B cell (primary cell): ENCODE data around the gene HSFX4. TPM values are rescaled to one million over a fixed set of nuclear protein-coding genes. Genes with fewer than 3 reads are reported as not detected.
"Not testable (repeated sequence)": the region's sequence is repeated elsewhere in the genome, so short reads cannot be mapped to it uniquely, and the experiment has no call there.

Source experiments
- ATAC-seq: fragments of 200-7000 bp; cut with Tn5 transposase; one replicate; pipeline ENCODE4 v1.10.0; 2021; ENCODE audit warnings: low read depth, mild to moderate bottlenecking, moderate number of reproducible peaks, moderate library complexity
- CTCF ChIA-PET: fragments of 350-600 bp; sonication (Branson Sonifier 250); formaldehyde crosslinking; loops from one replicate; lab custom pipeline; 2021; ENCODE audit warnings: antibody characterized with exemption, inconsistent platforms; lab: Charles Lee
- POLR2A ChIA-PET: fragments of 350-600 bp; sonication (Branson Sonifier 250); formaldehyde crosslinking; loops from one replicate; lab custom pipeline; 2021; ENCODE audit warnings: antibody characterized with exemption; lab: Charles Lee
- DNase-seq: peaks from one replicate; pipeline ENCODE4 v3.0.0; 2013
- H2AFZ ChIP-seq: 2 replicates; pipeline ENCODE4 v1.6.1; 2012; ENCODE audit warnings: mild to moderate bottlenecking, low read depth, low read length; ENCODE audit not compliant: insufficient read depth, poor library complexity, severe bottlenecking
- H3K27ac ChIP-seq, 2 donors: 1 replicate in 1 of 2; 2 replicates in 1 of 2; pipeline ENCODE4 v1.5.1; 2012 to 2013; ENCODE audit warnings: low read length in 2 of 2, mild to moderate bottlenecking in 2 of 2, moderate library complexity in 1 of 2
- H3K27me3 ChIP-seq, 4 experiments: fragments of 200-600 bp in 1 of 4; sonication (generic) in 1 of 4; replicated peaks in 1 of 4; 1 replicate in 2 of 4; 2 replicates in 2 of 4; pipeline versions ENCODE4 v1.6.1 to v1.7.0; 2013 to 2016; ENCODE audit warnings: low read length in 3 of 4, mild to moderate bottlenecking in 2 of 4, mixed read lengths in 1 of 4, moderate library complexity in 1 of 4; ENCODE audit not compliant: insufficient read depth in 4 of 4, control insufficient read depth in 3 of 4; ENCODE audit errors: control extremely low read depth in 1 of 4
- H3K36me3 ChIP-seq, 2 experiments: replicated peaks in 1 of 2; 1 replicate in 1 of 2; 2 replicates in 1 of 2; pipeline versions ENCODE4 v1.6.1 to v1.7.1; 2013; ENCODE audit warnings: low read length in 1 of 2; ENCODE audit not compliant: insufficient read depth in 2 of 2, control insufficient read depth in 1 of 2; ENCODE audit errors: control extremely low read depth in 1 of 2, extremely low read depth in 1 of 2
- H3K4me1 ChIP-seq, 2 donors: fragments of 200-600 bp in 1 of 2; sonication (generic) in 1 of 2; 1 replicate in 1 of 2; 2 replicates in 1 of 2; pipeline versions ENCODE4 v1.5.1 to v1.6.1; 2013 to 2017; ENCODE audit warnings: low read length in 2 of 2; ENCODE audit not compliant: control insufficient read depth in 2 of 2, insufficient read depth in 2 of 2
- H3K4me2 ChIP-seq: replicated peaks from 2 replicates; pipeline ENCODE3; 2012; ENCODE audit warnings: mild to moderate bottlenecking, low read depth, low read length; ENCODE audit not compliant: poor library complexity, severe bottlenecking
- H3K4me3 ChIP-seq, 5 experiments: fragments of 200-600 bp in 1 of 5; sonication (generic) in 1 of 5; 1 replicate in 3 of 5; 2 replicates in 2 of 5; pipeline versions ENCODE4 v1.5.1 to v1.7.0; 2011 to 2016; ENCODE audit warnings: low read length in 4 of 5, mild to moderate bottlenecking in 4 of 5, low read depth in 2 of 5, control low read depth in 1 of 5, moderate library complexity in 1 of 5; ENCODE audit not compliant: insufficient read depth in 1 of 5; ENCODE audit errors: control extremely low read depth in 1 of 5, extremely low read depth in 1 of 5
- H3K79me2 ChIP-seq: fragments of 200-600 bp; sonication (generic); one replicate; pipeline ENCODE4 v1.6.0; 2016; ENCODE audit warnings: low read length; ENCODE audit not compliant: control insufficient read depth, insufficient read depth
- H3K9ac ChIP-seq: fragments of 200-600 bp; sonication (generic); 2 replicates; pipeline ENCODE4 v1.6.1; 2017; ENCODE audit warnings: mild to moderate bottlenecking, low read length, moderate library complexity
- H3K9me3 ChIP-seq, 3 donors: one replicate each; pipeline versions ENCODE4 v1.6.1 to v1.7.1; 2013; ENCODE audit warnings: low read length in 2 of 3; ENCODE audit not compliant: control insufficient read depth in 2 of 3, insufficient read depth in 1 of 3; ENCODE audit errors: control extremely low read depth in 1 of 3
- H4K20me1 ChIP-seq: 2 replicates; pipeline ENCODE4 v1.6.0; 2012; ENCODE audit warnings: mild to moderate bottlenecking, low read length; ENCODE audit not compliant: insufficient read depth, control insufficient read depth, poor library complexity, severe bottlenecking
- H3K27ac Mint-ChIP-seq: one replicate; pipeline ENCODE4 v1.8.0; 2021; ENCODE audit warnings: mixed read lengths
- H3K27me3 Mint-ChIP-seq: one replicate; pipeline ENCODE4 v1.8.0; 2021; ENCODE audit warnings: mixed read lengths
- H3K4me1 Mint-ChIP-seq: one replicate; pipeline ENCODE4 v1.8.0; 2021; ENCODE audit warnings: mixed read lengths
- H3K4me3 Mint-ChIP-seq: one replicate; pipeline ENCODE4 v1.8.0; 2021; ENCODE audit warnings: mixed read lengths
- H3K9me3 Mint-ChIP-seq: one replicate; pipeline ENCODE4 v1.8.0; 2022; ENCODE audit warnings: mixed read lengths; ENCODE audit not compliant: insufficient read depth
- CTCF ChIP-seq: fragments of 200-600 bp; IDR thresholded peaks from one replicate; pipeline ENCODE4 v1.8.0; 2022; ENCODE audit warnings: antibody characterized with exemption, mild to moderate bottlenecking
- EZH2 ChIP-seq: IDR thresholded peaks from 2 replicates; pipeline ENCODE4 v1.6.1; 2012; ENCODE audit warnings: borderline replicate concordance, low read depth, mild to moderate bottlenecking, moderate library complexity, low read length; ENCODE audit not compliant: insufficient read depth, poor library complexity, severe bottlenecking
- WGBS: methylation state at CpG from one replicate; pipeline ENCODE4 v1.1.5; 2013; ENCODE audit warnings: missing lambda C conversion rate; ENCODE audit not compliant: insufficient coverage; 5-methylcytosine and 5-hydroxymethylcytosine counted together
- intact Hi-C: fragments of 100-400 bp; cut with micrococcal nuclease; formaldehyde crosslinking; loops from one replicate; pipeline ENCODE4 v1.10.0; 2022
- polyA plus RNA-seq: library from polyadenylated mRNA; depleted of rRNA; stranded (reverse); fragments of >200 nt; gene quantifications from 2 replicates; pipeline ENCODE4 v1.2.3, GENCODE V29; 2012
- total RNA-seq, 2 donors: library from RNA; stranded (reverse); fragments of 120-200 nt in 1 of 2; gene quantifications; 1 replicate in 1 of 2; 2 replicates in 1 of 2; pipeline versions ENCODE4 v1.2.3 to v1.2.4, GENCODE V29; 2013 to 2022

HSFX4 gene
- total and polyA plus RNA-seq, 2 donors (not counting 1 experiment from before 2014, with no cell fraction given): not detected

GRCh38 chrX:149945820-149946219 is 16.4 kb downstream of the HSFX4 start:
- H4K20me1 ChIP-seq, H3K9ac ChIP-seq, ATAC-seq, H3K9me3 ChIP-seq, H3K27ac Mint-ChIP-seq, H3K27me3 Mint-ChIP-seq, H3K4me1 Mint-ChIP-seq, intact Hi-C loops, H3K4me3 ChIP-seq, DNase-seq, H3K9me3 Mint-ChIP-seq, POLR2A ChIA-PET, H3K79me2 ChIP-seq, H2AFZ ChIP-seq, CTCF ChIA-PET, H3K4me2 ChIP-seq, H3K36me3 ChIP-seq, H3K4me1 ChIP-seq, H3K27me3 ChIP-seq, H3K4me3 Mint-ChIP-seq, H3K27ac ChIP-seq: not testable (repeated sequence)
- no CpG with 5 or more reads among the region's 9 CpGs for WGBS

- ATAC-seq, H3K4me3 ChIP-seq, H3K4me1 Mint-ChIP-seq, POLR2A ChIA-PET, H3K9ac ChIP-seq, H3K4me2 ChIP-seq, H3K9me3 Mint-ChIP-seq, H3K79me2 ChIP-seq, H3K27ac Mint-ChIP-seq, H3K4me1 ChIP-seq, H3K27ac ChIP-seq, H3K9me3 ChIP-seq, H2AFZ ChIP-seq, H3K4me3 Mint-ChIP-seq, intact Hi-C loops, H3K27me3 Mint-ChIP-seq, CTCF ChIA-PET, H3K36me3 ChIP-seq, H3K27me3 ChIP-seq, DNase-seq, H4K20me1 ChIP-seq: not testable (repeated sequence)
- WGBS: no CpG with 5 or more reads among the region's 3 CpGs
Measured at GRCh38 chrX:149946932-149947331, 17.6 kb downstream of the HSFX4 start.

GRCh38 chrX:149948016-149948415 is 18.6 kb downstream of the HSFX4 start:
- intact Hi-C loops: no loop called here
- Histone ChIP-seq H3K36me3 (no peaks in the 10 kb centered on the region), H3K9ac (no peak overlapping the region), H3K9me3 (no peaks in the 10 kb centered on the region), H3K27ac (no peak overlapping the region), H3K79me2 (no peaks in the 10 kb centered on the region), H3K4me3 (no peak overlapping the region), H3K4me2 (no peak overlapping the region), H3K4me1 (no peaks in the 10 kb centered on the region), H4K20me1 (no peaks in the 10 kb centered on the region), H3K27me3 (no peaks in the 10 kb centered on the region), H2AFZ (no peak overlapping the region)
- ATAC-seq: no peak
- Mint-ChIP-seq H3K27ac (no peak overlapping the region), H3K4me1 (no peaks in the 10 kb centered on the region), H3K27me3 (no peaks in the 10 kb centered on the region), H3K4me3 (no peak overlapping the region), H3K9me3 (no peaks in the 10 kb centered on the region)
- no peak for TF ChIP-seq EZH2
- TF ChIP-seq CTCF: no peak
- no peak for DNase-seq
- WGBS: no CpG with 5 or more reads among the region's 3 CpGs
- ChIA-PET CTCF (no interaction called here), POLR2A (no interaction called here)
